Esophagus squamous epithelium (tissue), 5 donors: ENCODE data around the gene RABGGTA. TPM values are rescaled to one million over a fixed set of nuclear protein-coding genes. Genes with fewer than 3 reads are reported as not detected.
A peak's percentile ranks its signal among the peaks of the same experiment; 100 is the strongest.

Experiments
- DNase-seq: peaks from one replicate; lab custom pipeline; 2025; lab: John Stamatoyannopoulos, UW
- H3K27ac ChIP-seq, 4 donors: fragments of 200-600 bp; sonication (generic); one replicate each; pipeline ENCODE4 v1.5.1; 2016 to 2019; ENCODE audit warnings: mild to moderate bottlenecking in 1 of 4
- H3K27me3 ChIP-seq, 4 donors: fragments of 200-600 bp; sonication (generic); 1 replicate in 3 of 4; 2 replicates in 1 of 4; pipeline versions ENCODE4 v1.5.1 to v1.6.0; 2017 to 2021; ENCODE audit warnings: antibody characterized with exemption in 1 of 4
- H3K36me3 ChIP-seq, 3 donors: fragments of 200-600 bp; sonication (generic); one replicate each; pipeline ENCODE4 v1.5.1; 2016 to 2019
- H3K4me1 ChIP-seq, 3 donors: fragments of 200-600 bp; sonication (generic); one replicate each; pipeline ENCODE4 v1.5.1; 2017 to 2019
- H3K4me3 ChIP-seq, 4 donors: fragments of 200-600 bp; sonication (generic); 1 replicate in 3 of 4; 2 replicates in 1 of 4; pipeline ENCODE4 v1.5.1; 2016 to 2019; ENCODE audit warnings: mild to moderate bottlenecking in 2 of 4, moderate library complexity in 1 of 4
- H3K9me3 ChIP-seq, 3 donors: fragments of 200-600 bp; sonication (generic); one replicate each; pipeline ENCODE4 v1.5.1; 2016 to 2019
- POLR2A ChIP-seq, 4 donors: fragments of 450-650 bp; IDR thresholded peaks; one replicate each; pipeline ENCODE4 v1.6.1; 2017; ENCODE audit warnings: antibody characterized with exemption in 4 of 4, mild to moderate bottlenecking in 4 of 4, moderate library complexity in 3 of 4
- WGBS, 2 donors: methylation state at CpG; one replicate each; pipeline ENCODE4 v1.1.5; 2018; 5-methylcytosine and 5-hydroxymethylcytosine counted together
- intact Hi-C: fragments of 100-400 bp; cut with DNase I; formaldehyde crosslinking; loops from one replicate; pipeline ENCODE4 v1.15.0; 2022
- total RNA-seq, 4 donors: library from RNA; depleted of rRNA; stranded (reverse); fragments of >200 nt; gene quantifications; one replicate each; pipeline ENCODE4 v1.1.0, GENCODE V29; 2016
- TF ChIP-seq, protein P1 (sequence below), 6 experiments: fragments of 450-650 bp in 4 of 6; fragments of 200-600 bp in 2 of 6; sonication (generic) in 2 of 6; IDR thresholded peaks; one replicate each; pipeline ENCODE4 v1.5.1; 2016 to 2019; ENCODE audit warnings: antibody characterized with exemption in 6 of 6, mild to moderate bottlenecking in 4 of 6, moderate library complexity in 4 of 6
- donor health status: DM: yes; HTN: yes; CAD: no.

Gene RABGGTA
- total RNA-seq, 4 donors from 2014 or later: 68.9 to 171 (median 108) TPM

DNA sequence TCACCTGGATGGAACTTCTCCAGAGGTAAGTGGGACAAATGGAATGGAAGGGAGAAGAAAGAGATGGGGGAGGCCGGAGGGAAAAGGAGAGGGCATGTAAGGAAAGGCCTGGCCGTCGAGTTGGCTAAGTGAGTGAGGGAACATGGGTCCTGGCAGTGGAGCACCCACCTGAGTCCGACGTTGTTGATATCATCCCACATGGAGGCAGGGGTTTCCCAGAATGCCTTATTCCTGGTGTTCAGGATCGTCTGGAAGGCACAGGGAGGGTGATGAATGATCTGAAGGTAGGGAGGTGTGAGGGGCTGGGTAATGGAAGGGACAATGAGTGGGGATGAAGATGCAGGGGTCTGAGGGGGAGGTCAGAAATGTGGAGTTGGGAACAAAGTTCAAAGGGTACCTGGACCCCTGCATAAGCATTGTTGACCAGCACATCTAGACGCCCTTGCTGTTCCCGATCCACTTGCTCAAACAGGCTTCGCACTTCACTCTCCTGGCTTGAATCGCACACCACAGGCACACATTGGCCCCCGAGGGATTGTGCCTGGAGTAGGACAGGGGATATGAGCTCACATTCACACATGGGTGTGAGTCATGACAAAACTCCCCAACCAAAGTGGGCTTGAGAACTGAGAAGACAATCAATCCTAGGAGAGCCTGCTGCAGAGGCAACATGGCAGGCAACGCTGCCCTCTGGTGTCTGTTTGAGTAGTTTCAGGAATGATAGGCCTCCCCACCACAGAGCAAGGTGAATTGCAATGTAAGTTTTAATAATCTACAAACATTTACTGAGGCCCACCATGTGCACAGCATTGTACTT is 25.2 kb upstream of the RABGGTA start:
- 49 to 58% methylated on average over 12 of the region's 12 CpGs for WGBS, 2 donors
- intact Hi-C loops: no loop called here
- TF ChIP-seq, protein P1, sequence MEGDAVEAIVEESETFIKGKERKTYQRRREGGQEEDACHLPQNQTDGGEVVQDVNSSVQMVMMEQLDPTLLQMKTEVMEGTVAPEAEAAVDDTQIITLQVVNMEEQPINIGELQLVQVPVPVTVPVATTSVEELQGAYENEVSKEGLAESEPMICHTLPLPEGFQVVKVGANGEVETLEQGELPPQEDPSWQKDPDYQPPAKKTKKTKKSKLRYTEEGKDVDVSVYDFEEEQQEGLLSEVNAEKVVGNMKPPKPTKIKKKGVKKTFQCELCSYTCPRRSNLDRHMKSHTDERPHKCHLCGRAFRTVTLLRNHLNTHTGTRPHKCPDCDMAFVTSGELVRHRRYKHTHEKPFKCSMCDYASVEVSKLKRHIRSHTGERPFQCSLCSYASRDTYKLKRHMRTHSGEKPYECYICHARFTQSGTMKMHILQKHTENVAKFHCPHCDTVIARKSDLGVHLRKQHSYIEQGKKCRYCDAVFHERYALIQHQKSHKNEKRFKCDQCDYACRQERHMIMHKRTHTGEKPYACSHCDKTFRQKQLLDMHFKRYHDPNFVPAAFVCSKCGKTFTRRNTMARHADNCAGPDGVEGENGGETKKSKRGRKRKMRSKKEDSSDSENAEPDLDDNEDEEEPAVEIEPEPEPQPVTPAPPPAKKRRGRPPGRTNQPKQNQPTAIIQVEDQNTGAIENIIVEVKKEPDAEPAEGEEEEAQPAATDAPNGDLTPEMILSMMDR (IDR thresholded peaks at IDR 0.05): peak; percentile 67 to 87 (median 70)
- TF ChIP-seq POLR2A (IDR thresholded peaks at IDR 0.05): no peak
- no peak for DNase-seq
- H3K9me3 ChIP-seq: no peaks in the 10 kb centered on the region
- H3K27me3 ChIP-seq: no peaks in the 10 kb centered on the region
- peak overlapping the region; percentile 55 to 97 (median 78) for H3K27ac ChIP-seq
- H3K36me3 ChIP-seq: peaks cover 10 to 64% (median 12%) of the 10 kb centered on the region in 3 donors
- H3K4me3 ChIP-seq: peak overlapping the region in 1 of 4 donors; percentile 2
- peaks cover 20 to 52% (median 25%) of the 10 kb centered on the region in 3 donors for H3K4me1 ChIP-seq

DNA sequence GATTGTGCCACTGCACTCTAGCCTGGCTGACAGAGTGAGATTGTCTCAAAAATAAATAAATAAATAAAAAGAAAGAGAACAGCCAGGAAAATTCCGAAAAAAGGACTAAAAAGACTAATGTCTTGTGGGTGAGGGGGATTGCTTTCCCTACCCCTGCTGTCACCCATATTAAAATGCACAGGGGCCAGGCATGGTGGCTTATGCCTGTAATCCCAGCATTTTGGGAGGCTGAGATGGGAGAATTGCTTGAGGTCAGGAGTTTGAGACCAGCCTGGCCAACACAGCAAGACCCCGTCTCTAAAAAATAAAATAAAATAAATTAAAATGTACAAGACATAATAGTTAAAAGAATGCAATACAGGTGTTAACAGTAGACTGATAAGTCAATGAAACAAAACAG is 22.1 kb upstream of the RABGGTA start:
- H3K27ac ChIP-seq: no peak overlapping the region
- H3K4me3 ChIP-seq: no peak overlapping the region
- no peak for TF ChIP-seq POLR2A (IDR thresholded peaks at IDR 0.05)
- TF ChIP-seq, protein P1 (IDR thresholded peaks at IDR 0.05): no peak
- H3K4me1 ChIP-seq: peaks cover 3 to 25% (median 10%) of the 10 kb centered on the region in 3 donors
- no peaks in the 10 kb centered on the region for H3K27me3 ChIP-seq
- intact Hi-C loops: no loop called here
- WGBS, 2 donors: 87 to 98% methylated on average over 2 of the region's 2 CpGs
- H3K9me3 ChIP-seq: no peaks in the 10 kb centered on the region
- no peak for DNase-seq
- H3K36me3 ChIP-seq: peaks cover 24 to 85% (median 27%) of the 10 kb centered on the region in 3 donors

DNA sequence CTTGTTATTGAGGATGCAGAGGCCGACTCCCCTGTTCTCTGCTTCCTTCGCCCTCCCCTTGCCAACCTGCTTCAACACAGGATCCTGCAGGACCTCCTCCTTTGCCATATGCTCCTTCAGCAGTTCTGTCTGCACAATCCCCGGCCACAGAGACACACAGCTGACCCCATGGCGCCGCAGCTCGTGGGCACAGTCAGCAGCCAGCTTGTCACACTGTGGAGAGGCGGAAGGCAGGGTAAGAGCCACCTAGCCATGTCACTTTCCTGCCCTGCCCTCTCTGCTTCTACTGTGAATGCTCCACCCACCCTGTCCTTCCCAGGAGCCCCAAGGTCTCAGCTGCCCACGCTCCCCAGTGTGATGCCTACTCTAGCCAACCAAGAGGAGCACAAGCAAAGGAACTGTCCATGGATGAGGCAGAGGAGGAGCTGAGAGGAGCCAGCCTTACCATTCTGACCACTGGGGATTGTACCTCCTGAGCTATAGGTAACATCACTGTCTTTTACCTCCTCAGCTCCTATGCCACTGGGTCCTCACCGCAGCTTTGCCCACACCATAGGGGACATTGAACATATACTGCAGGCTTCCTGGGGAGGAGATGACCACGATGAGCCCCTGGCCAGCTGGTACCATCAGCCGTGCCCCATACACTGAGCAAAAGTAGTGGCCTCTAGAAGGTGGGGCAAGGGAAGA is 20.9 kb upstream of the RABGGTA start:
- TF ChIP-seq, protein P1 (IDR thresholded peaks at IDR 0.05): no peak
- no peak for TF ChIP-seq POLR2A (IDR thresholded peaks at IDR 0.05)
- Histone ChIP-seq H3K27ac (no peak overlapping the region), H3K36me3 (peaks cover 24 to 87% (median 27%) of the 10 kb centered on the region in 3 donors), H3K4me3 (no peak overlapping the region), H3K4me1 (peaks cover 0 to 15% (median 8%) of the 10 kb centered on the region in 3 donors), H3K27me3 (no peaks in the 10 kb centered on the region), H3K9me3 (no peaks in the 10 kb centered on the region)
- 90 to 92% methylated on average over 5 to 8 of the region's 11 CpGs for WGBS, 2 donors
- no peak for DNase-seq
- intact Hi-C loops: no loop called here

DNA sequence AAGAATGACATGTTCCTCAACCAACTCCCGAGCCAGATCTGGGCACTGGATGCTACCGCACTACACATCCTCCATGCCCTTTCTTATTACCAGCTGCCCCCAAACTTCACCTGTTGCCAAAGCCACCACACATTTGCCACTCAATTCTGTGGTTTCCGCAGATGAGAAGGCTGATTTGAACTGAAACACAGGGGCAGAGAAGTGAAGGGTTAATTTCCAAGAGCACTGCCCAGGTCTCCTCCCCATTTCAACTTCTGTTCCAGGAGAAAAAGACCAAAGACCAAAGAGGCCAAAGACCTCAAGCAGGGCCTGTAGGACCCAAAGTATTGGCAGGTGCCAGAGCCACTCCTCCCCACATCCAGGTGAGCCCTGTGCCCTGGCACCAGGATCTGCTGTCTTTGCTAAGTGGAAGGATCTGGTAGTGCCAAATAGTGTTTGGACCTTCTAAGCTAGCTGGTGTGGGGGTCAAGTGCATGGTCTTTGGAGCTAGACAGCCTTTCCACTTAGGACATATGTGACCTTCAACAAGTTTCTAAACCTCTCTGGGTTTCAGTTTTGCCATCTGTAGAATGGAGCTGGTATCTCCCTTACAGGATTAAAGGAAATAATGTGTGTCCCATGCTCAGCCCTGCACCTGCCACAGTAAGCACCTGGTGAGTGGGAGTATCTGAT is 20.2 kb upstream of the RABGGTA start:
- 85% methylated on average over 3 of the region's 3 CpGs; no CpG with 5 or more reads in 1 of the 2 donors for WGBS, 2 donors
- H3K36me3 ChIP-seq: peaks cover 22 to 83% (median 24%) of the 10 kb centered on the region in 3 donors
- intact Hi-C loops: no loop called here

More for the DNA sequence above, 20.2 kb upstream of the RABGGTA start:
- Histone ChIP-seq H3K27me3 (no peaks in the 10 kb centered on the region), H3K27ac (no peak overlapping the region), H3K4me1 (peaks cover 0 to 15% (median under 1%) of the 10 kb centered on the region in 3 donors), H3K4me3 (no peak overlapping the region), H3K9me3 (no peaks in the 10 kb centered on the region)
- TF ChIP-seq POLR2A (IDR thresholded peaks at IDR 0.05): no peak
- TF ChIP-seq, protein P1 (IDR thresholded peaks at IDR 0.05): no peak
- no peak for DNase-seq
